GM23338 (cell line): ENCODE results near the gene AKR1D1. TPM values are rescaled to one million over a fixed set of nuclear protein-coding genes. Genes with fewer than 3 reads are reported as not detected.

Experiments
- REST ChIP-seq: IDR thresholded peaks from one replicate; pipeline ENCODE4 v1.6.1; 2018; ENCODE audit warnings: antibody characterized with exemption; ENCODE audit not compliant: unreplicated experiment
- ZNF462 ChIP-seq: fragments of 250-450 bp; sonication (Bioruptor Pico); IDR thresholded peaks from 2 replicates; pipeline ENCODE4 v1.5.0; 2020; ENCODE audit warnings: mild to moderate bottlenecking, moderate library complexity
- polyA plus RNA-seq: library from polyadenylated mRNA; unstranded; fragments of >200 nt; fragmentation: Nextera tagmentation; extraction: Ambion mirVana; gene quantifications from 2 replicates; pipeline ENCODE4 v1.2.1, GENCODE V29; 2016
- total RNA-seq: library from RNA; depleted of rRNA; stranded (reverse); fragments of >200 nt; shearing (Covaris generic); gene quantifications from 2 replicates; pipeline ENCODE4 v1.2.3, GENCODE V29; 2014

The AKR1D1 gene
- total and polyA plus RNA-seq, 2 experiments from 2014 or later = 0.14 TPM; not detected in 1

- TF ChIP-seq ZNF462 (CRISPR knock-in tag) (no peak), REST (no peak)
Measured at GRCh38 chr7:138095972-138096935, 20.0 kb downstream of the AKR1D1 start (continued).
